Mucosa of rectum (tissue), 2 donors: ENCODE measurements around the gene CUTA.
"Not testable (repeated sequence)": the region's sequence is repeated elsewhere in the genome, so short reads cannot be mapped to it uniquely, and the experiment has no call there.

Experiments
- H3K27ac ChIP-seq, 2 donors: one replicate each; pipeline ENCODE4 v1.7.0; 2013; ENCODE audit warnings: inconsistent platforms in 2 of 2, low read depth in 2 of 2, low read length in 2 of 2
- H3K27me3 ChIP-seq, 2 donors: one replicate each; pipeline ENCODE4 v1.7.0; 2013; ENCODE audit warnings: low read length in 2 of 2; ENCODE audit not compliant: control insufficient read depth in 2 of 2, insufficient read depth in 2 of 2
- H3K36me3 ChIP-seq, 2 donors: one replicate each; pipeline ENCODE4 v1.7.0; 2013; ENCODE audit warnings: low read length in 2 of 2; ENCODE audit not compliant: control insufficient read depth in 2 of 2, insufficient read depth in 2 of 2
- H3K4me1 ChIP-seq, 2 donors: one replicate each; pipeline ENCODE4 v1.7.0; 2013; ENCODE audit warnings: low read length in 2 of 2, mild to moderate bottlenecking in 1 of 2; ENCODE audit not compliant: control insufficient read depth in 2 of 2, insufficient read depth in 2 of 2
- H3K4me3 ChIP-seq, 2 donors: one replicate each; pipeline ENCODE4 v1.7.0; 2013; ENCODE audit warnings: low read length in 2 of 2
- H3K9ac ChIP-seq, 2 donors: one replicate each; pipeline ENCODE4 v1.7.0; 2013; ENCODE audit warnings: low read length in 2 of 2, low read depth in 1 of 2, mild to moderate bottlenecking in 1 of 2
- H3K9me3 ChIP-seq, 2 donors: one replicate each; pipeline ENCODE4 v1.7.0; 2013; ENCODE audit warnings: low read length in 2 of 2; ENCODE audit not compliant: control insufficient read depth in 2 of 2
- donor health status: healthy.
- donor health status: Normal muscosa, but diverticular disease.

Gene CUTA

DNA sequence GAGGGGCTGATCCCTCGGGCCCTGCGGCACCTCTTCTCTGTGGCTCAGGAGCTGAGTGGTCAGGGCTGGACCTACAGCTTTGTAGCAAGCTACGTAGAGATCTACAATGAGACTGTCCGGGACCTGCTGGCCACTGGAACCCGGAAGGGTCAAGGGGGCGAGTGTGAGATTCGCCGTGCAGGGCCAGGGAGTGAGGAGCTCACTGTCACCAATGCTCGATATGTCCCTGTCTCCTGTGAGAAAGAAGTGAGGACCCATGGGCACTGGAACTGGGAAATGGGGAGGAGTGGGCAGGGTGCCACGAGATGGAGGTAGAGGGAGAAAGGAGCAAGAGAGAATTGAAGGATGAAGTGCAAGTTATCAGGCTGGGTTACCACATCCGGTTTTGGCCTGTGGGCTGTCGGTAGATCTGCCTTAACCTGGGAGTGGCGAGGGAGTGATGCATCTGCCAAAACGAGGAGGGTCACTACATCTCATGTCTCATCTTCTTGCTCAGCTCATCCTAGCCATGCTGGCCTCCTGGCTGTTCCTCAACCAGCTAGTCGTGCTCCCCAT, 12.4 kb downstream of the CUTA start:
- H3K27ac ChIP-seq: no peak overlapping the region
- H3K9ac ChIP-seq: no peak overlapping the region
- H3K36me3 ChIP-seq: peaks cover 0 to 3% of the 10 kb centered on the region in 2 donors
- H3K27me3 ChIP-seq: no peaks in the 10 kb centered on the region
- no peaks in the 10 kb centered on the region for H3K9me3 ChIP-seq
- peaks cover 7 to 8% of the 10 kb centered on the region in 2 donors for H3K4me1 ChIP-seq
- H3K4me3 ChIP-seq: no peak overlapping the region

DNA sequence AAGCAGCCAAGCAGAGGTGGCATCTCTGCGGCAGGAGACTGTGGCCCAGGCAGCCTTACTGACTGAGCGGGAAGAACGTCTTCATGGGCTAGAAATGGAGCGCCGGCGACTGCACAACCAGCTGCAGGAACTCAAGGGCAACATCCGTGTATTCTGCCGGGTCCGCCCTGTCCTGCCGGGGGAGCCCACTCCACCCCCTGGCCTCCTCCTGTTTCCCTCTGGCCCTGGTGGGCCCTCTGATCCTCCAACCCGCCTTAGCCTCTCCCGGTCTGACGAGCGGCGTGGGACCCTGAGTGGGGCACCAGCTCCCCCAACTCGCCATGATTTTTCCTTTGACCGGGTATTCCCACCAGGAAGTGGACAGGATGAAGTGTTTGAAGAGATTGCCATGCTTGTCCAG, 13.0 kb downstream of the CUTA start:
- Histone ChIP-seq H3K27me3 (no peaks in the 10 kb centered on the region), H3K27ac (no peak overlapping the region), H3K9ac (no peak overlapping the region), H3K4me3 (no peak overlapping the region), H3K4me1 (peaks cover 5 to 7% of the 10 kb centered on the region in 2 donors), H3K36me3 (peaks cover 0 to 3% of the 10 kb centered on the region in 2 donors), H3K9me3 (no peaks in the 10 kb centered on the region)

DNA sequence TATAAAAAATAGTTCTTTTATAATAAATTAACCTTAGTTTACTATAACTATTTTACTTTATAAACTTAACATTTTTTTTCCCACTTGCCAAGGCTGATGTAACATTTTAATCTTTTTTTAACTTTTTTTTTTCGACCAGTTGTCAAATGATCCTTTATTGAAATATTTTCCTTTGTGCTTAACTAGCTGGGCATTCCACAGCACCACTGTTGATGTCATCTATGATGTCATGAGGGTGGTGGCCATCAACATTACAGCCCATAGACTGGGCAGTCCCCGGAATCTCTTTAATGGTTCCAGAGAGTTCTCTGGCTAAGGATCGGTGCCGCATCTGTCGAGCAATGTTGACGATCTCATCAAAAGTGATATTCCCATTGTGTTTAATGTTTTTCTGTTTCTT, 18.0 kb downstream of the CUTA start:
- not testable (repeated sequence) for H3K4me3 ChIP-seq, H3K4me1 ChIP-seq, H3K9ac ChIP-seq, H3K9me3 ChIP-seq, H3K27me3 ChIP-seq, H3K36me3 ChIP-seq, H3K27ac ChIP-seq

- H3K36me3 ChIP-seq, H3K9me3 ChIP-seq, H3K27me3 ChIP-seq, H3K9ac ChIP-seq, H3K4me3 ChIP-seq, H3K4me1 ChIP-seq, H3K27ac ChIP-seq: not testable (repeated sequence)
Measured at GRCh38 chr6:33398601-33399000, 19.3 kb downstream of the CUTA start.

GRCh38 chr6:33397541-33397940, 20.4 kb downstream of the CUTA start:
- Histone ChIP-seq H3K27me3 (no peaks in the 10 kb centered on the region), H3K4me1 (peaks cover 0 to 3% of the 10 kb centered on the region in 2 donors), H3K36me3 (no peaks in the 10 kb centered on the region), H3K9ac (no peak overlapping the region), H3K27ac (no peak overlapping the region), H3K4me3 (no peak overlapping the region), H3K9me3 (no peaks in the 10 kb centered on the region)

DNA sequence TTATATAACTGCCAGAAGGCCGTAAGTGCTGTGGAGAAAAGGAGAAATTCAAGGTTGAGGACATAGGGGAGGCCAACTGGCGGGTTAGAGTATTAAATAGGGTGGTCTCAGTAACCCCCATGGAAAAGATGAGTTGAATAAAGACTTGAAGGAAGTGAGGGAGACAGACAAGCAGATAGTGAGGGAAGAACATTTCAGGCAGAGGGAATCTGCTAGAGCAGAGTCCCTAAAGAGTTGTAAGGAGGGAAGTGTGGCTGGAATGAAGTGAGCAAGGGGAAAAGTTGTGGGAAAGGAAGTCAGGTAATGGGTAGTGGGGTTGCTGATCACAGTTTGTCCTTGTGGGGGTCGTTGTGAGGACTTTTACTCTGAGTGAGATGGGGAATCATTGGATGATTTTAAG, 24.9 kb downstream of the CUTA start:
- no peaks in the 10 kb centered on the region for H3K9me3 ChIP-seq
- no peaks in the 10 kb centered on the region for H3K27me3 ChIP-seq
- no peak overlapping the region for H3K27ac ChIP-seq
- H3K9ac ChIP-seq: peak overlapping the region in 1 of 2 donors; percentile 77
- peak overlapping the region in 1 of 2 donors; percentile 82 for H3K4me3 ChIP-seq
- peaks cover 8 to 16% of the 10 kb centered on the region in 2 donors for H3K4me1 ChIP-seq
- H3K36me3 ChIP-seq: no peaks in the 10 kb centered on the region

- peak overlapping the region; percentile 48 to 77 for H3K9ac ChIP-seq
- H3K27ac ChIP-seq: peak overlapping the region in 1 of 2 donors; percentile 91
- H3K36me3 ChIP-seq: no peaks in the 10 kb centered on the region
- H3K4me1 ChIP-seq: peaks cover 8 to 16% of the 10 kb centered on the region in 2 donors
- H3K4me3 ChIP-seq: peak overlapping the region; percentile 81 to 82
- H3K27me3 ChIP-seq: no peaks in the 10 kb centered on the region
- no peaks in the 10 kb centered on the region for H3K9me3 ChIP-seq
Measured at GRCh38 chr6:33392595-33392948, 25.3 kb downstream of the CUTA start.

DNA sequence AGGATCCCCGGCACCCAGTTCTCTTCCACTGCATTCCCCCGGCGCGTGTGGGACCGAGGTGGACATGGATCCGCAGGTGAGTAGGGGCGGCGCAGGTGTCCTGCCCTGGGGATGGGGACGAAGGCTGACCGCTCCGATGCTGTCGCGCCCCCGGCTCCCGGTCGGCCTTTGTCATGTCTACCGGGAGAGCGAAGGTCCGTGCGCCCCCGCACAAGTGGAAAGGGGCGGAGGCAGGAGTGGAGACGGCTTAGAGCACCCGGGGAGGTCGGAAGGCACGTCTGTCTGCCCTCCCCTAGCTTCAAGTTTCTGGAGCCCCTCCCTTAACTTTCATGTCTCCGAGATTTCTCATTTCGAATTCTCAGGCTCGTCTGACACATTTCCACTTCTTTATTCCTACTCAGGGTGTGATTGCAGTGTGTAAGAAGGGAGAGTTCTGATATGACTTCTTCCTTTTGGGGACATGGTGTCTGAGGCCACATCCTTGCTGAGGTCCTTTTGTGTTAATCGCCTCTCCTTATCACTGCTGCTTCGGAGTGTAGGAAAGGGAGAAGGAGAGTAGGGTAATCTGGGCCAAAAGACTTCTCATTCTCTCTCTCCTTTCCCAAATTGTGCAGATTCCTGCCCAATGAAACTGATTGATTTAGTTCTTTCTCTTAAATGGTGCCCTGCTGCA, 25.8 kb downstream of the CUTA start:
- no peaks in the 10 kb centered on the region for H3K36me3 ChIP-seq
- H3K4me1 ChIP-seq: peaks cover 8 to 16% of the 10 kb centered on the region in 2 donors
- peak overlapping the region; percentile 48 to 77 for H3K9ac ChIP-seq
- no peaks in the 10 kb centered on the region for H3K9me3 ChIP-seq
- H3K4me3 ChIP-seq: peak overlapping the region; percentile 81 to 82
- no peaks in the 10 kb centered on the region for H3K27me3 ChIP-seq
- H3K27ac ChIP-seq: peak overlapping the region; percentile 73 to 91

DNA sequence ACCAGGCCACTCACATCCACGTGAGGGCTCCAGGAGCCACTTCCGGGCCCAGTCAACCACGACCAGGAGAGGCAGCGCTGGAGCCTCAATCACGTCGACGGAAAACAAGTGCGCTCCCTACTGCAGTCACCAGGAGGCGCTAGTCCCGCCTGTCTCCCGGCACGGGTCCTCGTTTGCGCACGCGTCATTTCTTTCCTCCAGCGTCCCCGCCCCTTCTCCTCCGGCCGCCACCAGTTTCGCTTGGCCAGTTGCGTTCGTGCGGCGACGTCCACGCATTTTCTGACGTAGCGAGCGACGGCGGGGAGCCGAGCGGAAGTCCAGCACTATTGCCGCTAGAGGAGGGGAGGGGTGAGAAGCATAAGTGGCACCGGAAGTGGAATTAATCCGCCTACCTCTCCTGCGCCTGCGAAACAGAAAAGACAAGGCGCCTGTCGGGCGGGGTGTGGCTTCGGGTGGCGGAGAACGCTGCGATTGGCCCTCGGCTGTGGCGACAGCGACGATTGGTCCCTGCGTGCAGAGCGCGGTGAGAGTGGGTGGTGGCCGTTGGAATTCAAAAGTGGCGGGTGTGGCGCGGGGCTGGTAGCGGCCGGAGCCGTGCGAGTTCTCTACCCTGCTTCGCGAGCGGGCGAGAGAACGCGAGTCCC, 26.5 kb downstream of the CUTA start, which contains the start of gene KIFC1:
TSS of gene KIFC1 (plus strand) at position 546 of the 644 bp plus-strand sequence. CDS start 163 bp downstream, outside the sequence.
- Histone ChIP-seq H3K4me3 (peak within 1 kb of the TSS; percentile 81 to 82), H3K27ac (peak within 1 kb of the TSS; percentile 89 to 91), H3K36me3 (no peaks in the 10 kb centered on the region), H3K9ac (peak within 1 kb of the TSS; percentile 65 to 77), H3K9me3 (no peaks in the 10 kb centered on the region), H3K27me3 (no peaks in the 10 kb centered on the region), H3K4me1 (peaks cover 8 to 16% of the 10 kb centered on the region in 2 donors)

GRCh38 chr6:33390767-33391277, 27.1 kb downstream of the CUTA start:
- peaks cover 8 to 16% of the 10 kb centered on the region in 2 donors for H3K4me1 ChIP-seq
- peak overlapping the region; percentile 58 to 65 for H3K9ac ChIP-seq
- no peaks in the 10 kb centered on the region for H3K27me3 ChIP-seq
- H3K36me3 ChIP-seq: no peaks in the 10 kb centered on the region
- H3K27ac ChIP-seq: peak overlapping the region; percentile 89 to 91
- peak overlapping the region; percentile 46 to 65 for H3K4me3 ChIP-seq
- H3K9me3 ChIP-seq: no peaks in the 10 kb centered on the region
